GM23338 (cell line): Measurements from ENCODE around the gene PCBP3. TPM values are rescaled to one million over a fixed set of nuclear protein-coding genes. Genes with fewer than 3 reads are reported as not detected.

Source experiments
- ATAC-seq: fragments of 200-7000 bp; cut with Tn5 transposase; 3 replicates; pipeline ENCODE4 v1.9.1; 2020
- DNase-seq: peaks from one replicate; pipeline ENCODE4 v3.0.0-alpha.2; 2015; ENCODE audit warnings: low spot score
- H2AFZ ChIP-seq: fragments of 200-600 bp; sonication (generic); 2 replicates; pipeline ENCODE4 v1.8.0; 2016; ENCODE audit warnings: antibody characterized with exemption, mild to moderate bottlenecking, moderate library complexity
- H3F3A ChIP-seq: fragments of 200-600 bp; sonication (generic); replicated peaks from 2 replicates; pipeline ENCODE4 v1.8.0; 2017; ENCODE audit warnings: antibody characterized with exemption, mixed run types, low read depth
- H3K27ac ChIP-seq: fragments of 200-600 bp; sonication (generic); 2 replicates; pipeline ENCODE4 v1.6.1; 2016; ENCODE audit warnings: low read depth
- H3K27me3 ChIP-seq: fragments of 200-600 bp; sonication (generic); 2 replicates; pipeline ENCODE4 v1.8.0; 2016; ENCODE audit warnings: mild to moderate bottlenecking, mixed run types, moderate library complexity; ENCODE audit not compliant: insufficient read depth
- H3K36me3 ChIP-seq: fragments of 200-600 bp; sonication (generic); 2 replicates; pipeline ENCODE4 v1.8.0; 2016; ENCODE audit warnings: mild to moderate bottlenecking; ENCODE audit not compliant: insufficient read depth
- H3K4me1 ChIP-seq: fragments of 200-600 bp; sonication (generic); 2 replicates; pipeline ENCODE4 v1.8.0; 2016; ENCODE audit warnings: mild to moderate bottlenecking, moderate library complexity; ENCODE audit not compliant: insufficient read depth
- H3K4me2 ChIP-seq: fragments of 200-600 bp; sonication (generic); 2 replicates; pipeline ENCODE4 v1.7.1; 2017; ENCODE audit warnings: mixed run types
- H3K4me3 ChIP-seq: fragments of 200-600 bp; sonication (generic); 2 replicates; pipeline ENCODE4 v1.6.1; 2016; ENCODE audit warnings: mixed run types
- H3K79me2 ChIP-seq: fragments of 200-600 bp; sonication (generic); replicated peaks from 2 replicates; pipeline ENCODE4 v1.8.0; 2017; ENCODE audit warnings: mild to moderate bottlenecking; ENCODE audit not compliant: insufficient read depth
- H3K9me2 ChIP-seq: fragments of 200-600 bp; sonication (generic); 2 replicates; pipeline ENCODE4 v1.8.0; 2017; ENCODE audit not compliant: insufficient read depth
- H4K20me1 ChIP-seq: fragments of 200-600 bp; sonication (generic); replicated peaks from 2 replicates; pipeline ENCODE4 v1.8.0; 2017; ENCODE audit warnings: mild to moderate bottlenecking; ENCODE audit not compliant: insufficient read depth
- H3K27ac Mint-ChIP-seq: 2 replicates; pipeline ENCODE4 v1.8.0; 2020; ENCODE audit warnings: inconsistent platforms, mild to moderate bottlenecking, moderate library complexity, mixed read lengths
- H3K27me3 Mint-ChIP-seq: 3 replicates; pipeline ENCODE4 v1.8.0; 2022; ENCODE audit warnings: low read depth, mild to moderate bottlenecking, moderate library complexity, mixed read lengths, inconsistent platforms; ENCODE audit not compliant: insufficient read depth, poor library complexity
- H3K36me3 Mint-ChIP-seq: 3 replicates; pipeline ENCODE4 v1.8.0; 2021; ENCODE audit warnings: low read depth, mild to moderate bottlenecking, inconsistent platforms, moderate library complexity, mixed read lengths
- H3K4me1 Mint-ChIP-seq: 3 replicates; pipeline ENCODE4 v1.8.0; 2020; ENCODE audit warnings: mild to moderate bottlenecking, inconsistent platforms, mixed read lengths
- H3K4me3 Mint-ChIP-seq: 3 replicates; pipeline ENCODE4 v1.8.0; 2021; ENCODE audit warnings: moderate library complexity, mild to moderate bottlenecking, inconsistent platforms, mixed read lengths
- H3K9me3 Mint-ChIP-seq: 3 replicates; pipeline ENCODE4 v1.8.0; 2020; ENCODE audit warnings: moderate library complexity, mild to moderate bottlenecking, inconsistent platforms, mixed read lengths
- EZH2 ChIP-seq: fragments of 200-600 bp; sonication (generic); IDR thresholded peaks from one replicate; pipeline ENCODE4 v1.8.0; 2017; ENCODE audit warnings: antibody characterized with exemption, mild to moderate bottlenecking, low read depth; ENCODE audit not compliant: unreplicated experiment
- JUNB ChIP-seq: IDR thresholded peaks from one replicate; pipeline ENCODE4 v1.6.1; 2016; ENCODE audit warnings: antibody characterized with exemption; ENCODE audit not compliant: unreplicated experiment
- POLR2AphosphoS5 ChIP-seq: IDR thresholded peaks from 2 replicates; pipeline ENCODE4 v1.6.1; 2016; ENCODE audit warnings: antibody characterized with exemption, low read depth
- REST ChIP-seq: IDR thresholded peaks from one replicate; pipeline ENCODE4 v1.6.1; 2018; ENCODE audit warnings: antibody characterized with exemption; ENCODE audit not compliant: unreplicated experiment
- STAT1 ChIP-seq: IDR thresholded peaks from one replicate; pipeline ENCODE4 v1.6.1; 2016; ENCODE audit warnings: antibody characterized with exemption; ENCODE audit not compliant: unreplicated experiment
- ZNF331 ChIP-seq: fragments of 250-450 bp; sonication (Bioruptor Pico); IDR thresholded peaks from 2 replicates; pipeline ENCODE4 v1.5.0; 2020; ENCODE audit warnings: low read depth, mild to moderate bottlenecking, moderate library complexity
- polyA plus RNA-seq: library from polyadenylated mRNA; unstranded; fragments of >200 nt; fragmentation: Nextera tagmentation; extraction: Ambion mirVana; gene quantifications from 2 replicates; pipeline ENCODE4 v1.2.1, GENCODE V29; 2016
- total RNA-seq: library from RNA; depleted of rRNA; stranded (reverse); fragments of >200 nt; shearing (Covaris generic); gene quantifications from 2 replicates; pipeline ENCODE4 v1.2.3, GENCODE V29; 2014
- TF ChIP-seq, protein P1 (sequence below): fragments of 250-450 bp; sonication (Bioruptor Pico); IDR thresholded peaks from 2 replicates; pipeline ENCODE4 v1.5.0; 2020; ENCODE audit warnings: mild to moderate bottlenecking, moderate library complexity
- TF ChIP-seq, protein P2 (sequence below): IDR thresholded peaks from 2 replicates; pipeline ENCODE4 v1.6.1; 2016; ENCODE audit warnings: antibody characterized with exemption
- TF ChIP-seq, protein P3 (sequence below), 2 experiments: fragments of 200-600 bp in 1 of 2; sonication (generic) in 1 of 2; conservative IDR thresholded peaks; 2 replicates each; pipeline versions ENCODE4 v1.5.1 to v1.6.1; 2016 to 2017; ENCODE audit warnings: antibody characterized with exemption in 2 of 2, low read depth in 2 of 2, mild to moderate bottlenecking in 2 of 2, moderate library complexity in 1 of 2

PCBP3 gene
- total and polyA plus RNA-seq, 2 experiments from 2014 or later, result 7.1 to 9.1 TPM

GRCh38 chr21:45613881-45614280, 29.6 kb upstream of the PCBP3 start (continued):
- TF ChIP-seq ZNF331 (CRISPR knock-in tag), result no peak
- TF ChIP-seq JUNB, result no peak
- TF ChIP-seq EZH2, result no peak
- no peak for TF ChIP-seq POLR2AphosphoS5

DNA sequence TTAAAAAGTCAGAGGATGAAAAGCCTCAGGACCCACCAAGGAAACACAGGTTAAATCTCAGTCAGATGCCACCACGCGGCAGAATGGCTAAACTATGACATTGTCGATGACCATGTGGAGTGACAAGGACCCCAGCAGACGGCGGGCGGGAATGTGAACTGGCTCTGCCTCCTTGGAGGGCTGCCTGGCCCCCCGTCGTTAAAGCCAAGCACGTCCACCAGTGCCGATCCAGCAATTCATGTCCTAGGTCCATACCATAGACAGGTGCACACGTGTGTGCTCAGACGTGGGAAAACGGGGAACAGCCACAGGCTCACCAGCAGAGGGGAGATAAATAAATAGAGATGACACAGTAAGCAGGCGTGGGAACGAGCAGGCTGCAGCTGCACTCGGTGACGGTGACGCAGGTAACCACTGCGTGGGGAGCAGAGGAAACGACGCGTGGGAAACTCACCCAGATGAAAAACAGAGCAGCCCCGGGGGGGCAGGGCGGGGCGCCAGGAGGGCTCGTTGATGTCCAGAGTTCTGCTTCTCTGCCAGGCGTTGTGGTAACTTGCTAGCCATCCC, 28.3 kb upstream of the PCBP3 start:
- peaks cover 9% of the 10 kb centered on the region for H3K27me3 Mint-ChIP-seq
- DNase-seq, result no peak
- peaks cover 6% of the 10 kb centered on the region for H3K9me3 Mint-ChIP-seq
- Histone ChIP-seq H3F3A (no peaks in the 10 kb centered on the region), H2AFZ (0 out of 2 replicates have a peak overlapping the region, but pooled peaks have one; percentile 3), H3K79me2 (no peaks in the 10 kb centered on the region), H3K36me3 (no peaks in the 10 kb centered on the region), H4K20me1 (no peaks in the 10 kb centered on the region), H3K27me3 (no peaks in the 10 kb centered on the region), H3K4me2 (no peak overlapping the region), H3K27ac (no peak overlapping the region), H3K4me3 (no peak overlapping the region), H3K9me2 (peaks cover 3% of the 10 kb centered on the region; the same call in 1 of the 2 replicates), H3K4me1 (no peaks in the 10 kb centered on the region)
- peaks cover 11% of the 10 kb centered on the region; the same call in 1 of the 3 replicates for H3K4me1 Mint-ChIP-seq
- no peak for ATAC-seq
- H3K36me3 Mint-ChIP-seq, result no peaks in the 10 kb centered on the region
- no peak overlapping the region for H3K4me3 Mint-ChIP-seq
- no peak overlapping the region for H3K27ac Mint-ChIP-seq
- no peak for TF ChIP-seq REST
- TF ChIP-seq, protein P1, sequence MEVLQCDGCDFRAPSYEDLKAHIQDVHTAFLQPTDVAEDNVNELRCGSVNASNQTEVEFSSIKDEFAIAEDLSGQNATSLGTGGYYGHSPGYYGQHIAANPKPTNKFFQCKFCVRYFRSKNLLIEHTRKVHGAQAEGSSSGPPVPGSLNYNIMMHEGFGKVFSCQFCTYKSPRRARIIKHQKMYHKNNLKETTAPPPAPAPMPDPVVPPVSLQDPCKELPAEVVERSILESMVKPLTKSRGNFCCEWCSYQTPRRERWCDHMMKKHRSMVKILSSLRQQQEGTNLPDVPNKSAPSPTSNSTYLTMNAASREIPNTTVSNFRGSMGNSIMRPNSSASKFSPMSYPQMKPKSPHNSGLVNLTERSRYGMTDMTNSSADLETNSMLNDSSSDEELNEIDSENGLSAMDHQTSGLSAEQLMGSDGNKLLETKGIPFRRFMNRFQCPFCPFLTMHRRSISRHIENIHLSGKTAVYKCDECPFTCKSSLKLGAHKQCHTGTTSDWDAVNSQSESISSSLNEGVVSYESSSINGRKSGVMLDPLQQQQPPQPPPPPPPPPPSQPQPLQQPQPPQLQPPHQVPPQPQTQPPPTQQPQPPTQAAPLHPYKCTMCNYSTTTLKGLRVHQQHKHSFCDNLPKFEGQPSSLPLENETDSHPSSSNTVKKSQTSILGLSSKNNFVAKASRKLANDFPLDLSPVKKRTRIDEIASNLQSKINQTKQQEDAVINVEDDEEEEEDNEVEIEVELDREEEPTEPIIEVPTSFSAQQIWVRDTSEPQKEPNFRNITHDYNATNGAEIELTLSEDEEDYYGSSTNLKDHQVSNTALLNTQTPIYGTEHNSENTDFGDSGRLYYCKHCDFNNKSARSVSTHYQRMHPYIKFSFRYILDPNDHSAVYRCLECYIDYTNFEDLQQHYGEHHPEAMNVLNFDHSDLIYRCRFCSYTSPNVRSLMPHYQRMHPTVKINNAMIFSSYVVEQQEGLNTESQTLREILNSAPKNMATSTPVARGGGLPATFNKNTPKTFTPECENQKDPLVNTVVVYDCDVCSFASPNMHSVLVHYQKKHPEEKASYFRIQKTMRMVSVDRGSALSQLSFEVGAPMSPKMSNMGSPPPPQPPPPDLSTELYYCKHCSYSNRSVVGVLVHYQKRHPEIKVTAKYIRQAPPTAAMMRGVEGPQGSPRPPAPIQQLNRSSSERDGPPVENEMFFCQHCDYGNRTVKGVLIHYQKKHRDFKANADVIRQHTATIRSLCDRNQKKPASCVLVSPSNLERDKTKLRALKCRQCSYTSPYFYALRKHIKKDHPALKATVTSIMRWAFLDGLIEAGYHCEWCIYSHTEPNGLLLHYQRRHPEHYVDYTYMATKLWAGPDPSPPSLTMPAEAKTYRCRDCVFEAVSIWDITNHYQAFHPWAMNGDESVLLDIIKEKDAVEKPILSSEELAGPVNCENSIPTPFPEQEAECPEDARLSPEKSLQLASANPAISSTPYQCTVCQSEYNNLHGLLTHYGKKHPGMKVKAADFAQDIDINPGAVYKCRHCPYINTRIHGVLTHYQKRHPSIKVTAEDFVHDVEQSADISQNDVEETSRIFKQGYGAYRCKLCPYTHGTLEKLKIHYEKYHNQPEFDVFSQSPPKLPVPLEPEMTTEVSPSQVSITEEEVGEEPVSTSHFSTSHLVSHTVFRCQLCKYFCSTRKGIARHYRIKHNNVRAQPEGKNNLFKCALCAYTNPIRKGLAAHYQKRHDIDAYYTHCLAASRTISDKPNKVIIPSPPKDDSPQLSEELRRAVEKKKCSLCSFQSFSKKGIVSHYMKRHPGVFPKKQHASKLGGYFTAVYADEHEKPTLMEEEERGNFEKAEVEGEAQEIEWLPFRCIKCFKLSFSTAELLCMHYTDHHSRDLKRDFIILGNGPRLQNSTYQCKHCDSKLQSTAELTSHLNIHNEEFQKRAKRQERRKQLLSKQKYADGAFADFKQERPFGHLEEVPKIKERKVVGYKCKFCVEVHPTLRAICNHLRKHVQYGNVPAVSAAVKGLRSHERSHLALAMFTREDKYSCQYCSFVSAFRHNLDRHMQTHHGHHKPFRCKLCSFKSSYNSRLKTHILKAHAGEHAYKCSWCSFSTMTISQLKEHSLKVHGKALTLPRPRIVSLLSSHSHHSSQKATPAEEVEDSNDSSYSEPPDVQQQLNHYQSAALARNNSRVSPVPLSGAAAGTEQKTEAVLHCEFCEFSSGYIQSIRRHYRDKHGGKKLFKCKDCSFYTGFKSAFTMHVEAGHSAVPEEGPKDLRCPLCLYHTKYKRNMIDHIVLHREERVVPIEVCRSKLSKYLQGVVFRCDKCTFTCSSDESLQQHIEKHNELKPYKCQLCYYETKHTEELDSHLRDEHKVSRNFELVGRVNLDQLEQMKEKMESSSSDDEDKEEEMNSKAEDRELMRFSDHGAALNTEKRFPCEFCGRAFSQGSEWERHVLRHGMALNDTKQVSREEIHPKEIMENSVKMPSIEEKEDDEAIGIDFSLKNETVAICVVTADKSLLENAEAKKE, result no peak
- TF ChIP-seq, protein P2, sequence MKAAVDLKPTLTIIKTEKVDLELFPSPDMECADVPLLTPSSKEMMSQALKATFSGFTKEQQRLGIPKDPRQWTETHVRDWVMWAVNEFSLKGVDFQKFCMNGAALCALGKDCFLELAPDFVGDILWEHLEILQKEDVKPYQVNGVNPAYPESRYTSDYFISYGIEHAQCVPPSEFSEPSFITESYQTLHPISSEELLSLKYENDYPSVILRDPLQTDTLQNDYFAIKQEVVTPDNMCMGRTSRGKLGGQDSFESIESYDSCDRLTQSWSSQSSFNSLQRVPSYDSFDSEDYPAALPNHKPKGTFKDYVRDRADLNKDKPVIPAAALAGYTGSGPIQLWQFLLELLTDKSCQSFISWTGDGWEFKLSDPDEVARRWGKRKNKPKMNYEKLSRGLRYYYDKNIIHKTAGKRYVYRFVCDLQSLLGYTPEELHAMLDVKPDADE, result no peak
- TF ChIP-seq, protein P3, sequence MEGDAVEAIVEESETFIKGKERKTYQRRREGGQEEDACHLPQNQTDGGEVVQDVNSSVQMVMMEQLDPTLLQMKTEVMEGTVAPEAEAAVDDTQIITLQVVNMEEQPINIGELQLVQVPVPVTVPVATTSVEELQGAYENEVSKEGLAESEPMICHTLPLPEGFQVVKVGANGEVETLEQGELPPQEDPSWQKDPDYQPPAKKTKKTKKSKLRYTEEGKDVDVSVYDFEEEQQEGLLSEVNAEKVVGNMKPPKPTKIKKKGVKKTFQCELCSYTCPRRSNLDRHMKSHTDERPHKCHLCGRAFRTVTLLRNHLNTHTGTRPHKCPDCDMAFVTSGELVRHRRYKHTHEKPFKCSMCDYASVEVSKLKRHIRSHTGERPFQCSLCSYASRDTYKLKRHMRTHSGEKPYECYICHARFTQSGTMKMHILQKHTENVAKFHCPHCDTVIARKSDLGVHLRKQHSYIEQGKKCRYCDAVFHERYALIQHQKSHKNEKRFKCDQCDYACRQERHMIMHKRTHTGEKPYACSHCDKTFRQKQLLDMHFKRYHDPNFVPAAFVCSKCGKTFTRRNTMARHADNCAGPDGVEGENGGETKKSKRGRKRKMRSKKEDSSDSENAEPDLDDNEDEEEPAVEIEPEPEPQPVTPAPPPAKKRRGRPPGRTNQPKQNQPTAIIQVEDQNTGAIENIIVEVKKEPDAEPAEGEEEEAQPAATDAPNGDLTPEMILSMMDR (conservative IDR thresholded peaks at IDR 0.05; ENCODE audit: low read depth in 2 of 2), result no peak
- TF ChIP-seq JUNB, result no peak
- TF ChIP-seq STAT1, result no peak
